Loucy (cell line): ENCODE results near the gene FAR1.

ENCODE experiments used
- EZH2phosphoT487 ChIP-seq: fragments of 200-600 bp; IDR thresholded peaks from 2 replicates; pipeline ENCODE4 v1.6.1; 2018; ENCODE audit warnings: antibody characterized with exemption, mild to moderate bottlenecking, moderate library complexity, borderline replicate concordance
- TF ChIP-seq, protein P1 (sequence below): fragments of 200-600 bp; sonication (generic); conservative IDR thresholded peaks from 2 replicates; pipeline ENCODE4 v1.5.1; 2014; ENCODE audit warnings: mild to moderate bottlenecking, antibody characterized with exemption, low read length

GRCh38 chr11:13672576-13673210 is 4.2 kb downstream of the FAR1 start:
- TF ChIP-seq EZH2phosphoT487, result no peak
- TF ChIP-seq, protein P1, sequence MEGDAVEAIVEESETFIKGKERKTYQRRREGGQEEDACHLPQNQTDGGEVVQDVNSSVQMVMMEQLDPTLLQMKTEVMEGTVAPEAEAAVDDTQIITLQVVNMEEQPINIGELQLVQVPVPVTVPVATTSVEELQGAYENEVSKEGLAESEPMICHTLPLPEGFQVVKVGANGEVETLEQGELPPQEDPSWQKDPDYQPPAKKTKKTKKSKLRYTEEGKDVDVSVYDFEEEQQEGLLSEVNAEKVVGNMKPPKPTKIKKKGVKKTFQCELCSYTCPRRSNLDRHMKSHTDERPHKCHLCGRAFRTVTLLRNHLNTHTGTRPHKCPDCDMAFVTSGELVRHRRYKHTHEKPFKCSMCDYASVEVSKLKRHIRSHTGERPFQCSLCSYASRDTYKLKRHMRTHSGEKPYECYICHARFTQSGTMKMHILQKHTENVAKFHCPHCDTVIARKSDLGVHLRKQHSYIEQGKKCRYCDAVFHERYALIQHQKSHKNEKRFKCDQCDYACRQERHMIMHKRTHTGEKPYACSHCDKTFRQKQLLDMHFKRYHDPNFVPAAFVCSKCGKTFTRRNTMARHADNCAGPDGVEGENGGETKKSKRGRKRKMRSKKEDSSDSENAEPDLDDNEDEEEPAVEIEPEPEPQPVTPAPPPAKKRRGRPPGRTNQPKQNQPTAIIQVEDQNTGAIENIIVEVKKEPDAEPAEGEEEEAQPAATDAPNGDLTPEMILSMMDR, result no peak
